HG02623 (cell line): ENCODE measurements around the gene ZBTB7A.
"Not testable (repeated sequence)": the region's sequence is repeated elsewhere in the genome, so short reads cannot be mapped to it uniquely, and the experiment has no call there.

Experiments used
- ATAC-seq: cut with Tn5 transposase; IDR thresholded peaks from one replicate; pipeline ENCODE4 v1.9.1; 2021; ENCODE audit warnings: moderate library complexity; ENCODE audit not compliant: unreplicated experiment

Gene ZBTB7A

DNA sequence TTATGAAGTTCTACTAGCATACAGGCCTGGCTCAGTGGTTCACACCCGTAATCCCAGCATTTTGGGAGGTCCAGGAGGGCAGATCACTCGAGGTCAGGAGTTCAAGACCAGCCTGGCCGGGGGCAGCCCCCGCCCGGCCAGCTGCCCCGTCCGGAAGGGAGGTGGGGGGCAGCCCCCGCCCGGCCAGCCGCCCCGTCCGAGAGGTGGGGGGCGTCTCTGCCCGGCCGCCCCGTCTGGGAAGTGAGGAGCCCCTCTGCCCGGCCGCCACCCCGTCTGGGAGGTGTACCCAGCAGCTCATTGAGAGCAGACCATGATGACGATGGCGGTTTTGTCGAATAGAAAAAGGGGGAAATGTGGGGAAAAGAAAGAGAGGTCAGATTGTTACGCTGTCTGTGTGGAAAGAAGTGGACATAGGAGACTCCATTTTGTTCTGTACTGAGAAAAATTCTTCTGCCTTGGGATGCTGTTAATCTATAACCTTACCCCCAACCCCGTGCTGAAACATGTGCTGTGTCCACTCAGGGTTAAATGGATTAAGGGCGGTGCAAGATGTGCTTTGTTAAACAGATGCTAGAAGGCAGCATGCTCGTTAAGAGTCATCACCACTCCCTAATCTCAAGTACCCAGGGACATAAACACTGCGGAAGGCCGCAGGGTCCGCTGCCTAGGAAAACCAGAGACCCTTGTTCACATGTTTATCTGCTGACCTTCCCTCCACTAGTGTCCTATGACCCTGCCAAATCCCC, 67.9 kb downstream of the ZBTB7A start:
- not testable (repeated sequence) for ATAC-seq

- no peak for ATAC-seq
Measured at GRCh38 chr19:3995607-3996006, 71.1 kb downstream of the ZBTB7A start.
